DMS53 treated with DMSO at 0.1 percent for 48 hours (cell line): Measurements from ENCODE around the gene POLE.
"Not testable (repeated sequence)": the region's sequence is repeated elsewhere in the genome, so short reads cannot be mapped to it uniquely, and the experiment has no call there.

ENCODE experiments used
- DNase-seq: peaks from one replicate; lab custom pipeline; 2025; ENCODE audit not compliant: unreplicated experiment; lab: John Stamatoyannopoulos, UW

Gene POLE

GRCh38 chr12:132717531-132718387 lies 30.6 kb upstream of the POLE start:
- no peak for DNase-seq

GRCh38 chr12:132717011-132717410 lies 29.9 kb upstream of the POLE start:
- DNase-seq = no peak

DNA sequence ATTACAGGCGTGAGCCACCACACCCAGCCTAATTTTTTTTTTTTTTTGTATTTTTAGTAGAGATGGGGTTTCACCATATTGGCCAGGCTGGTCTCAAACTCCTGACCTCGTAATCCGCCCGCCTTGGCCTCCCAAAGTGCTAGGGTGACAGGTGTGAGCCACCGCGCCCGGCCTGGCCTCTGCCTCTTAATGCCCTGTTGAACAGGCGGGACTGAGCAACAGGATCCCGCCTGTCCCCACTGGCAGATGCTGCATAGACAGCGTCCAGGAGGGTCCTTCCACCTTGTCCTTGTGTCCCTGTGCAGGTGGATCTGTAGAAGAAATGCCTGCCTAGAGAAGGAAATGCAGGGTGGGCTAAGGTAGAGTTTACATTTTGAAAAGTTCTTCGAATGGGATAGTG lies 29.2 kb upstream of the POLE start:
- no peak for DNase-seq

DNA sequence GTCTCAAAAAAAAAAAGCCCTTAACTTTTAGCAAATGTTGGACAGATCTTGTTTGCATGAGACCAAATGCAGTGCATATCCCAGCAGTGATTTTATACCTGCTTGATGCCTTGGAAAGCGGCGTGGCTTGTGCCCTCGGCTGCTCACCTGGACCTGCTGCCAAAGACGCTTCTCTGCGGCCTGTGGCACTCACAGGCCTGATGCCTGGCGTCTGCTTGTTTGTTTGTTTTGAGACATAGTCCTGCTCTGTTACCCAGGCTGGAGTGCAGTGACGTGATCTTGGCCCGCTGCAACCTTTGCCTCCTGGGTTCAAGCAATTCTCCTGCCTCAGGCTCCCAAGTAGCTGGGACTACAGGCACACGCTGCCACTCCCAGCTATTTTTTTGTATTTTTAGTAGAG lies 28.7 kb upstream of the POLE start:
- DNase-seq = no peak

- no peak for DNase-seq
Measured at GRCh38 chr12:132713123-132713522, 26.0 kb upstream of the POLE start.

GRCh38 chr12:132711080-132711843 lies 24.1 kb upstream of the POLE start:
- no peak for DNase-seq

- peak; percentile 87 for DNase-seq
Measured at GRCh38 chr12:132710405-132711079, 23.4 kb upstream of the POLE start, which contains the start of gene PGAM5. TSS of gene PGAM5 (plus strand) at chr12:132710842. CDS start at chr12:132710877, 35 bp downstream.

GRCh38 chr12:132710043-132710404 lies 22.9 kb upstream of the POLE start:
- peak; percentile 42 for DNase-seq

GRCh38 chr12:132708150-132708549 lies 21.0 kb upstream of the POLE start:
- DNase-seq = no peak

DNA sequence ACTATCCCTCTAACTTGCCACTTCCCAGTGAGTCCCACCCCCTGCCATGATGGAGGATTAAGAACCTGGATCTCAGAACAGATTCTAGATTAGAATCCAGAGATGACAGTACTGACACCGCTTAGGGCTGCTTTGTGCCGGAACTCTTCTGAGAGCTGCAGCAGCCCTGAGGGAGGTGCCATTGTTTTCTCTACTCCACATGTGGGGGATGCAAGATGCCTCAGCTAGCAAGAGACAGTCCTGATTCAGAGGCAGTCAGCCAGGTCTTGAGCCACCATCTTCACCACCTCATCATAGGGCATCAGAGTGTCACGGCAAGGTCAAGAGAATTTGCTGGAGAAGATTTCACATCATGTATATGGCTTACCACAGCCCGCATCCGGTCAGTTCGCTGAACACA lies 20.1 kb upstream of the POLE start:
- DNase-seq = no peak

GRCh38 chr12:132703641-132704040 lies 16.5 kb upstream of the POLE start:
- no peak for DNase-seq

DNA sequence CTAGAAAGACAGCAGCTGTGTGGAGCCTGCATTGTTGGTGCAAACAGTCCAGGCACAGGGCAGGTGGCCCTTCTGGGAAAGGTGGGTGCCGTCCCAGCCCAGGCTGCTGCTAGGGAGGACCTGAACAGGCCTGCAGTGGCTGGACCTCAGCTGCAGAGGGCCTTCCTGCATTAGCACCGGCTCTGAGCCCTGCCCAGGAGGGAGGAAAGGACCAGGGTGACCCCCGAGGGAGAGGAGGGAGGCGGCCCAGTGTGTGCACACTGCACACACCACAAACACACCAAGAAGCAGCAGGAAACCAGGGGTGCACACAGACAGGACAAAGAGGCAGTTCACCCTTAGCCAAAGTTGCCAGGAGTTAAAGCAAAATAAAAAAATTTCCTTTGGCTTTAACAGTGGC lies 15.5 kb upstream of the POLE start:
- no peak for DNase-seq

GRCh38 chr12:132700212-132700822 lies 13.2 kb upstream of the POLE start:
- no peak for DNase-seq

- DNase-seq = no peak
Measured at GRCh38 chr12:132698341-132698740, 11.2 kb upstream of the POLE start.

- DNase-seq = no peak
Measured at GRCh38 chr12:132695431-132695830, 8.3 kb upstream of the POLE start.

GRCh38 chr12:132694888-132695287 lies 7.7 kb upstream of the POLE start:
- DNase-seq = not testable (repeated sequence)

- not testable (repeated sequence) for DNase-seq
Measured at GRCh38 chr12:132692030-132692429, 4.9 kb upstream of the POLE start.

DNA sequence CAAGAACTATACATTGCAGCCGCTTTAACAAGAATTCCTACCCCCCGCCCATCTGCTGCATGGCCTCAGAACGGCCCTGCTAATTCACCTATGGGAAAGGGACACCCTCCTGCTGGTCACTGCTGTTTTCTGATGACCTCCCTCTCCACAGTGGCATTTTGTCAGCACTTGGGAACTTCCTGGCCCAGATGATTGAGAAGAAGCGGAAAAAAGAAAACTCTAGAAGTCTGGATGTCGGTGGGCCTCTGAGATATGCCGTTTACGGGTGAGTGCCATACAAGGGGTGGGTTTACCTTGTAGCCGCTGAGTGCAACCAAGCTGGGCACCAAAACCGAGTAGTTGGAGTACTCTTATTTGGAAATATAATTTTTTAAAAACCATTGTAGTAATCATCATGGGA lies 3.0 kb upstream of the POLE start:
- DNase-seq = no peak

DNA sequence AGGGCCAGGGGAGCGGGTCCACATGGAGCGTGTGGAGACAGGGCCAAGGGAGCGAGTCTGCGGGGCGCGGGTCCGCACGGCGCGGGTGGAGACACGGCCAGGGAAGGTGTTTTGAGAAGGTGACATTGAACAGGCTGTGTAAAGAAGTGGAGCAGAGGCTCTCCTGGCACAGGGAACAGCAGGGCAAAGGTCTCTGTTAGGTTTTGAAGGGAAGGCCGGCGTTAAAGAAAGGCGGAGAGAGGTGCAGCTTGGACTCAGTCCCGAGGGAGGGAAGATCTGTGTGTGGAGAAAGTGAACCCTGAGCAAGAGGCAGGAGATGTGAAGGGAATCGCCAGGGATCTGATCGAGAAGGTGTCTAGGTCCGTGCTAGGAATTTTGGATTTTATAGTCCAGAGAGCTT lies 2.1 kb upstream of the POLE start:
- DNase-seq = no peak

- DNase-seq = no peak
Measured at GRCh38 chr12:132686825-132687210, 324 bp downstream of the POLE start.

DNA sequence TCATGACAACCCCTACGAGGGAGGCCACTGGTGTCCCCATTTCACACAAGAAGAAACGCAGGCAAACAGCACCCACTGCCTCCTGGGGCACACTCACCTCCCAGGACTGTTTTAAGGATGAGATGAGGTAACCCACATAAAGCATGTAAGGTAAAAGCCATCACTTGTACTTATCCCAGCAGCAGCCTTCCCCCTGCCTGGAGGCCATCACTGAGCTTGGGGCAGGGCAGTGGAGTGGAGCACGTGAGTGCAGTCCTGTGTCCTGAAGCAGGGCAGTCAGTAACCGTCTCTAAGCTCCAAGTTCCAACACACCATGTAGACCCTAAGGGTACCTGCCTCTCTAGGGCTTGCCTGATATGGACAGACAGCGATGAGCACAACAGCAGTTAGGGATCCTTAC lies 1.7 kb downstream of the POLE start:
- no peak for DNase-seq
